ENCODE data around the gene ZHX3.

Gene ZHX3

DNA sequence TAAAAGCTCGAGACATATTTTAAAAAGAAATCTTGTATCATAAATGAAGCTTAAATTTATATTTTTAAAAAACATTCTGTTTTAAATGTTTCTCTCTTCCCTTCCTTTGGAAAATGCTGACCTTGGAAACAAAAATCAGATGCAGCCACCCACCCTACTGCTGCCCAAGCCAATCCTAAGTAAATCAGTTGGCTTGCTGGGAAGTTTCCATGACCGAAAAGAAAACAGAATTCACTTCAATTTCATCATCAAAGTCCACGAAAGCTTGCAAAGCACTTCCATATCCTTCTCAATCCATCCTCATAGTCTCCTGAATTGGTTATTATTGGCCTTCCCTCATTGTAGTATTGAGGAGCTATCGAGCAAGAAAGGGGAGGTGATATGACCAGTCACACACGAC lies 100.1 kb downstream of the ZHX3 start:
- DNase-seq = no peak

DNA sequence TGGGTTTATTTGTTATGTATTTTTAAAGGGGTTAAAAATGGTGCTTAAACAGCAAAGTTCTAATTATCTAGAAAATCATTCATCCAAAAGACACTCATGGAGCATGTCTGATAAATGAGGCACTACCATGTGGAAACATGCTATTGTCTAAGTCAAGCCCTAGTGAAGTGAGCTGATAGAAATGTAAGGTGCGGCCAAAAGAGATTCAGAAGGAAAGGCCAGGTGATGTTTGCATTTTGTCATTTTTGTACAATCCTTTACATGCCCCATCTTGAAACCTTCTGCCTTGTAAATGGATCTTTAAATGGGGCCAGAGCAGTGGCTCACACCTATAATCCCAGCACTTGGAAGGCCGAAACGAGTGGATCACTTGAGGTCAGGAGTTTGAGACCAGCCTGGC lies 102.9 kb downstream of the ZHX3 start:
- no peak for DNase-seq

DNA sequence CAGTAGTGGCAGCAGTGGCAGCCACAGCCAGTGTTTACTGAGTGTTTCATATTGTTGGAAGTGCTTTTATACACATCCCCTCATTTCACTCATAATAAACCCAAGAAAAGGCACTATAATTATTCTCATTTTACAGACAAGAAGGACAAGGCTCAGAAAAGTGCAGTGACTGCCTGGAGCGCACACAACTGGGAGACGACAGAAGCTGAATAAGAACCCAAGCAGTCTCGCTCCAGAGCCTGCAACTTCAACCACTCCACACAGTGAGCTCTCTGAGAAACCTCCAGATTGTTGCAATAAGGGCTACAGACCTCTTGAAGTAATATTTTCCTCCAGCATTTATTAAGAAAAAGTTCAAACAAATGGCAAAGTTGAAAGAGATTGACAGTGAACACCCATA lies 103.3 kb downstream of the ZHX3 start:
- no peak for DNase-seq

- no peak for DNase-seq
Observed at GRCh38 chr20:41213150-41213820, 104.2 kb downstream of the ZHX3 start.

DNA sequence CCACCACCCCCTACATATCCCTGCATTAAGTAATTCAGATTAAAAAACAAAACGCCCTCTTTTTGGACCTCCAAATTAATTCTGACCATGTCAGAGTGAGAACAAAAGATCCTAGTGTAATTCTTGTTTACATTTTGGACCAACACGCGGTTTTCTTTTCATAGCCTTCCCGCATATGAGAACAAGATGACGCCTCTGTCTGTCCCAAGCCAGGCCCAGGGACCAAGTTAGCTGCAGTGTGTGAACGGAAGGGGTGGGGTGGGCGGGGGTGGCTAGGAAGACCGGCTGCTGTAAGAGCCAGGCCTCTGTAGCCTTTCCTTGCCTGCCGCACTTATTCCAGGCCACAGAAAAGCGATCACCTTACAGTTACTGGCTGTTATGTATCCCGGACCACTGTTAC lies 112.2 kb downstream of the ZHX3 start:
- DNase-seq = no peak

DNA sequence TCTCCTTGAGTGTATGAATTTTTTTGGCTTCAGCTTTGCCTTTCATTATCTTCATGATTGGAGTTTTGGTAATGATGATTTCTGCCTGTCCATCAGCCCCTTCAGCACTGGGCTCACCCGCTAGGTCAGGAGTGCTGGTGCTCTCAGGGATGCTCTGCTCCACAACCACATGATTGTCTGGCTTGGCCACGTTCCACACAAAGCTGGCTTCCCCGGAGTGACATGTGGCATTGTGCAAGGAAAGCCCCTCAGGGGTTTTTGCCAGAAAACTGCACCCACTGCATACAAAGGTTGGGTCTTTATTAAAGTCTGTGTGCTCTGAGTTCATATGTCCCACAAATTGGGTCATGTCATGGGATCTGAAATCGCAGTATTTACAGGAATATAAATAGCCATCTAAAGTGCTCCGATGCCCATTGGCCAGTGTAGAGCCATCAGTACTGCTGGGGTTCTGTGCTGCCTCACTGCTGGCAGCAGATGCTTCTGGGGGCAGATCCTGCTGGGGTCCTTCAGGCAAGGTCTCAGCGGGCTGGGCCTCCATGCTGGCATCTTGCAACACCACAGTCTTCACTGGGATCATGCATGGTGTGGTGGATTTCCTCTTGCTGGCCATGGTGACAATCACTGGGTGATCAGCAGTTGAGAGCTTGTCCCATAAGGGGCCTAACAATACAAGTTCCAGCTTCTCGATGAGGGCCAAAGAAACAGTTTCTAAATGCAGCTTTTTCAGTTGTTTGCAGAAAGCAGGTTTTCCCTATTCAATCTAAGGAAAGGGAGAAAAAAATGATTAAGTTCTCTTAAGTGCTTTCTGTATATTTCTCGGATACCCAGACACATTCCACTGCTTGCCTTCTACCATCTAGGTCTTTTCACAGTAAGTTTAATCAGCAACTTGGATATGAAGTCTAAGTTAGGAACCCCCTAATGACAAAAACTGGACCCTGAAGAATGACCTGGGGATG lies 112.9 kb downstream of the ZHX3 start:
- DNase-seq = no peak

- DNase-seq = no peak
Observed at GRCh38 chr20:41203660-41204059, 113.9 kb downstream of the ZHX3 start.

DNA sequence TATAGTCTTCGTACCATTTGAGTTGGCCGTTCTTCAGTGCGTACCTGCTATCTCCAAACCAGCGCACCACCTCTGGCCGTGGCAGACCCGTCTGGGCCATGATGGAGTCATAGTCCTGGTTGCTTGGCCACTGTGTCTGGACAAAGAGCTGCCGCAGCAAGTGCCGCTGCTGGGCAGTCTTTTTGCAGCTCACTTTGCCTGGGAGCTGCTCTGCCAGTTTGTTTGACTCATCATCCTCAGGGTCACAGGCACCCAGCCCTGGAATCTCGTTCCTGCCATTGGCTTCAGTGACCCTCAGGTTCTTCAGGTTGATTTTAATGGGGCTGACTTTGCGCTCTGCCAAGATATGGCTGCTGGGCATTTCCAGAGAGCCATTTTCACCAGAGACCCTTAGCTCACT lies 115.1 kb downstream of the ZHX3 start:
- DNase-seq = no peak

GRCh38 chr20:41201760-41202159 lies 115.8 kb downstream of the ZHX3 start:
- no peak for DNase-seq

DNA sequence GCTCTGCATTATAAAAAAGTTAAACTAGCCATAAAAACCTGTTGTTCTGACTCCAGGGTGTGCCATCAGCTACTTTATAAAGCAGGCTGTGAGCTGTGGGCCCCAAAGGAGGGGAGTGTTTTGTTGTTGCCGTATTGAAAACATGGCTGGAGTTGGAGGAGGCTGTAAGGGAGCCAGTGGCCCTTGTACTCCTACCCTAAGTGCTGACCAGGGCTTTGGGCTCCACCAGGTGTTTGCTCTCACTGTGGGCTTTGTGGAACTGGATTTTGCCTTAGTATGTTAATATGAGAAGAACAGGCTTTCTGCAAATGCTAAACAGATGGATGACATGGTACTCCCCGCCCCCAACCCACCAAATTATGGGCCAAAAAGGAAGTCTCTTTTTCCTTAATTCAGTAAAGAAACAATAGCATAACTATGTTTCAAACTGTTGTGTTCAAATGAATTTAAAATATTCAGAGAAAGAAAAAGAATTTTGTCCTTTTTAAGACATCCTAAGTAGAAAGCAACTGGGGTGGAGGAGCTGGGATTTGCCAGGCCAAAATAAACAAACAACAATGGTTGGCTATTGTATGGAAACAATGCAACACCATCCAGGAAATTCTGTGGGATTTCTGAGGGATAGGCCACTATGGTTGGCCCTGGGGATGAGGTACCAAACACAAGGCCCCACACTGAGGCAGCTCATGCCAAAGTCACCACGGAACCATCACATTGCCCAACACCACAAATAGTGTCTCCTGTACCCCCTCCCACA lies 116.9 kb downstream of the ZHX3 start:
- DNase-seq = no peak

DNA sequence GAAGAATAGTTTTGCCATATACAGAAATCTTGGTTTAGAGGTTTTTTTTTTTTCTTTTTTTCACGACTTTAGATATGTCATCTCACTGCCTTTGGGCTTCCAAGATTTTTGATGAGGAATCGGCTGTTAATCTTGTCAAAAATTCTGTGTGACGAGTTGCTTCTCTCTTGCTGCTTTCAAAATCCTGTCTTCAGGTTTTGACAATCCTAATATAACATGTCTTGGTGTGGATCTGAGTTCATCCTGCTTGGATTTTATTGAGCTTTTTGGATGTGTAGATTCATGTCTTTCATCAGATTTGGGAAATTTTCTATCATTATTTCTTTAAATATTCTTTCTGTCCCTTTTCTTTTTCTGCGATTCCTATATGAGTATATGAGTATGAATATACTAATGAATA lies 119.1 kb downstream of the ZHX3 start:
- DNase-seq = no peak

DNA sequence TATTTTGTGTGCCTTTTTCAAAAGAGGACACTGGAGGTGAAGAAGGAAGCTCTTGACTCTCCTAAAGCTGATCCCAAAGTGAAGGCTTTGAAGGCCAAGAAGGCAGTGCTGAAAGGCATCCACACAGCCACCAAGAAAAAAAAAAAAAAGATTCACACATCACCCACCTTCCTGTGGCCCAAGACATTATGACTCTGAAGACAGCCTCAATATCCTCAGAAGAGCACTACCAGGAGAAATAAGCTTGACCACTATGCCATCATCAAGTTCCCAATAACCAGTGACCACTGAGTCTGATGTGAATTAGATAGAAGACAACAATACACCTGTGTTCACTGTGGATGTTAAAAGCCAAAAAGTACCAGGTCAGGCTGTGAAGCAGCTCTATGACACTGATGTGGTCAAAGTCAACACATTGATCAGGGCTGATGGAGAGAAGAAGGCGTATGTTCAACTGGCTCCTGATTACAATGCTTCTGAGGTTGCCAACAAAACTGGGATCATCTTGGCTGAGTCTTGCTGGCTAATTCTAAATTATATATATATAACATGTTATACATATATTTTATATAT lies 120.8 kb downstream of the ZHX3 start:
- DNase-seq = no peak

DNA sequence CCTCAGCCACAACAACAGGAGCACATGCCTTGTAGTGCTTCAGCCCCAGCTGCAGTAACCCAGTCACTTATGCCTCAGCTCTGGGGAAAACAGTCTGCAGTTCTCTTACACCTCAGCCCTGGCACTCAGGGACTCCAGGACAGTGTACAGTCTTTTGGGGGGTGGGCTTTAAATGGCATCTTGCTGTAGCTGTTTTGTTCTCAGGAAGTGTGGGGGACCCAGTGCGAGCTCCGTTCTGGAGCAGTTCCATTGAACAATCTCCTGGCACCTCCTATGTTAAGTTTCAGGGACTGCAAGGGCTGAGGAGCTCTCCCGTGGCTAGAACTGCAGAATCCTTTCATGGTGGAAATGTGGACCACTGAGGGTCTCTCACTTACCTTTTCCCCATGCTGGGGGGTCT lies 125.0 kb downstream of the ZHX3 start:
- no peak for DNase-seq

DNA sequence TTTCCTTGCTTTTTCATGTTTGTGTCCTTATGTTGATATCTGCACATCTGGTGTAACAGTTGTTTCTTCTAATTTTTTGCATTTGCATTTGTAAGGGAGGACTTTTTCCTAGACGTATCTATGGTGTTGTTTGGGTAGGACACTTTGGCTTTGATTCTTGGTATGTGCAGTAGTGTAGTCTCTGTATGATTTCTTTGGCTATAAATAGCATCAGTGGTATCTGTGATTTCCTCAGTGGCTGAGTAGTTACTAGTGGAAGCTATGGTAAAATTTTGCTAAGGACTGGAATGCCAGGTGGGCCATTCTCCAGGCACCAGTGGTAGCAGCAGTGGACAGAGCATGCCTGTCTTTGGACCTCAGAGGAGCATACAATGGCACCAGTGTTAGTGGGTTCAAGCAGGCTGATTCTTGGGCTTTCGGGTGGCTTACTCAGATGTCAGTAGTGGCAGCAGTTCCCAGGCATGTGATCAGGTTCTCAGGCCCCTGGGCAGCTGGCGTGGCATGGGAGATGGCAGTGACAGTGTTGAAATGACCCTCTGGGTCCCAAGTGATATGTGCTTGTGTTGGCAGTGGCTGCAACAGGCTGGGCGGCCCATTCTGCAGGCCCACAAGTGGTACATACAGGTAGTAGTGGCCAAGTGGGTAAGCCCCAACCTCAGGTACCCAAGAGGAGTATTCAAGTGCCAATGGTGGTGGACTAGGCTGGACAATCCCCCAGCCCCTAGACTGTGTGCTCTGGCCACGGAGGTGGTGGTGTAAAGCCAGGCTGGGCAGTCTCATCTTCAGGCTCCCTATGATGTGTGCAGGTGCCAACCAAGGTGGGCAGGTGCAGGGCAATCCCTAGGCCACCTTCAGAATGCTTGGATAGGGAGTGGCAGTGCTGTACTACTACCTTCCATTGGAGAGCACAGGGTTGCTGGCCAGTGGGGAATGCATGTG lies 125.7 kb downstream of the ZHX3 start:
- no peak for DNase-seq

DNA sequence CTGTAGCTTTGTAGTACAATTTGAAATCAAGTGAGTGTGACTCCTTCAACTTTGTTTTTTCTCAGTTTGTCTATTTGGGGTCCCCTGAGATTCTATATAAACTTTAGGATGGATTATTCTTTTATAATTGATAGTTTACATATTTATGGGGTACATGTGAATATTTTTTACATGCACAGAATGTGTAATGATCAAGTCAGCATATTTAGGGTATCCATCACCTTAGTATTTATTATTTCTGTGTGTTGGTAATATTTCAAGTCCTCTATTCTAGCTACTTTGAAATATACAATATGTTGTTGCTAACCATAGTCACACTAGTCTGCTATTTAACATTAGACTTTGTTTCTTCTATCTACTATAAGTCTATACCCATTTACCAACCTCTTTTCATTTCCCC lies 129.9 kb downstream of the ZHX3 start:
- DNase-seq = no peak

DNA sequence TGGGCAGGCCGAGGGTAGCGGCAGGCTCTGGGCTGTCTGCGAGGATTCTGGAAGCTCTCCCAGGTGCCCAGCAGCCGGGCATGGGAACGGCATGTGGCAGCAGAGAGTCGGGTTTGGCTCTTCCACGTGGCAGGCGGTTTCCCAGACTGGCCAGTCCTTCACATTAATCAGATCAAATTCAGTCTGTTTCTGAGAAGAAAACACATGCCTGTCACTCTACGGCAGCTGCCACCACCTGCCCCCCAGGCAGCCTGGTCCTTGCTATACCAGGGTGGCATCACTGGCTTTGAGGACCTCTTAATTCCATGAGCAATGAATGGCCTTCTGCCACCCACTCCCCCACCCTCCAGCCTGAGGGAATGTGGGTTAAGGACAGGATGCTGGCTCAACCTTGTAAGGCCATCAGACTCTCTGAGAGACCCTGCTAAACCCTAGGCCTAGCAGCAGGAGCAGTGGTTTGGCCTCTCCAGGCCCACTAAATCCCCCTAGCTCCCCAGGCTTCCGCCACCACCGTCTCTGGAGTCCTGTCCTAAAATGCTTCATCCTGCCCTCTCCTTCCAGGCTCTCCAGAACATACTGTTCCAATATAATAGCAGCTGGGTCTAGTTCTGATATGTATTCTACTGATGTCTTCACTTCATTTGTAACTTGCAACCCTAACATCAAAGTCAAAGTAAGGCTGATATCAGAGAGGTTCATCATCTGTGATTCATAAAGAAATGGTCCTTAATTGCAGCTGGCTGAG lies 132.3 kb downstream of the ZHX3 start:
- DNase-seq = no peak

DNA sequence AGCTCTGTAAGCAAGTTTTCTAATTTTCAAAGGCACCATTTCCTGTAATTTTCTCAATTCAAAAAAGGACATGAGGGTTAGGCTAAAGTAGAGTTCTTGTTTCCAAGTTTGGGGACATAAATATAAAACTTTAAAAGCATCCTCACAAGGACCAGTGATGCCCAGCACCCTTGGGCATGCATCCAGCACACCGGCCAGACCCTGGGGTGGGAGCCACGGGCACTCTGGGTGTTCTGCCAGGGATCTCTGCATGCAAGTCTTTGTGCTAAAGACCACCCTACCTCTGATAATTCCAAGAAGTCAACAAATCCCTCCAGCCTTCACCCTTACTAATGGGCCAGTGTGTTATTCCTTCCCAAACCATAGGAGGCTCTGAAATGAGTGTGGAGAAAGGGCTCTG lies 133.7 kb downstream of the ZHX3 start:
- DNase-seq = no peak

- no peak for DNase-seq
Observed at GRCh38 chr20:41183391-41183790, 134.1 kb downstream of the ZHX3 start.

GRCh38 chr20:41182296-41183212 lies 135.0 kb downstream of the ZHX3 start:
- no peak for DNase-seq

- DNase-seq = no peak
Observed at GRCh38 chr20:41181567-41181966, 136.0 kb downstream of the ZHX3 start.

All from NCI-H146 (cell line).